Measurements from ENCODE around the gene TCF7L1. TPM values are rescaled to one million over a fixed set of nuclear protein-coding genes. Genes with fewer than 3 reads are reported as not detected.

Gene TCF7L1
- total RNA-seq, 6 experiments from 2014 or later = 1.2 to 8.8 (median 3.7) TPM

DNA sequence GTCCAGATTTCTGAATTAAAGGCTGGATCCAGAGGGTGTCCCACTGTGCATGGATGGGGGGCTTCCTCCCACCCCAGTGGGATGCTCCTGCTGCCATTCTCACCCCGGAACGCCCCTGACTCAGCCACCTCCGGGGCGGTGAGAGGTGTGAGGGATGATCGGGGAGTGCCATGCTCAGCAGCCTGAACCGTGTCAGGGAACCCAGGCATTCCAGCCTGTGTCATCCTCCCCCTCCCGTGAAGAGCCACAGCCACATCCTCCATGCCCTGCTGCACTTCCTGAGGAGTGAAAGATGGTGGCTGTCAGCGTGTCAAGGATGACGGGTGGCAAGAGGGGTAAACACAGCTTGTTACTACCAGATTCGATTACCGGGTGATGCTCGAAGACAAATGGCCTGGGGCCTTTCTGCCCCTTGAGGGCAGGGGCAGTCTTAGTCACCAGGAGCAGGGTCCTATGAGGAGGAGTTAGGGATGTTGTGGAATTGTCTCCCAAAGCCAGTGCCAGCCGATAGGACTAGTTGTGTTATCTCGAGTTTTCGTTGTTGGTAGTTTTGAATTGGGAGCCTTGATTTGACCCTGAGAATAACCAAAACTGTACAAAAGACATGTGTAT is 80.8 kb downstream of the TCF7L1 start:
- ATAC-seq (no peak), DNase-seq (no peak)
- no peaks in the 10 kb centered on the region for H3K36me3 ChIP-seq
- no peak overlapping the region for H3K4me3 ChIP-seq
- H3K9me3 ChIP-seq = no peaks in the 10 kb centered on the region
- 86% methylated on average over 7 of the region's 15 CpGs for WGBS (ENCODE audit: insufficient coverage, low coverage, low lambda C conversion rate, missing lambda C conversion rate)
- H3K27ac ChIP-seq = no peak overlapping the region
- no peaks in the 10 kb centered on the region for H3K27me3 ChIP-seq
- intact Hi-C loops (cut with DNase I) = no loop called here
- peaks cover 0 to 4% (median 0%) of the 10 kb centered on the region in 4 donors for H3K4me1 ChIP-seq
- TF ChIP-seq CTCF (IDR thresholded peaks at IDR 0.05) = no peak
- no peak for TF ChIP-seq POLR2A (IDR thresholded peaks at IDR 0.05)

GRCh38 chr2:85215081-85215447 is 81.9 kb downstream of the TCF7L1 start:
- Histone ChIP-seq H3K36me3 (no peaks in the 10 kb centered on the region), H3K4me1 (peaks cover 0 to 4% (median 0%) of the 10 kb centered on the region in 4 donors), H3K9me3 (no peaks in the 10 kb centered on the region), H3K27ac (no peak overlapping the region), H3K27me3 (no peaks in the 10 kb centered on the region), H3K4me3 (no peak overlapping the region)
- peak in 1 of 3 donors; percentile 53 for DNase-seq
- WGBS (ENCODE audit: insufficient coverage, low coverage, low lambda C conversion rate, missing lambda C conversion rate) = no CpG with 5 or more reads among the region's 9 CpGs
- ATAC-seq = peak; percentile 81 to 90 (median 89)
- intact Hi-C loops (cut with DNase I) = no loop called here
- peak; percentile 42 to 61 (median 56) for TF ChIP-seq CTCF (IDR thresholded peaks at IDR 0.05)
- TF ChIP-seq POLR2A (IDR thresholded peaks at IDR 0.05) = no peak

- intact Hi-C loops (cut with DNase I) = no loop called here
- TF ChIP-seq POLR2A (IDR thresholded peaks at IDR 0.05) (no peak), CTCF (IDR thresholded peaks at IDR 0.05) (peak in 1 of 4 donors; percentile 4)
- Histone ChIP-seq H3K27me3 (no peaks in the 10 kb centered on the region), H3K27ac (no peak overlapping the region), H3K4me3 (no peak overlapping the region), H3K36me3 (no peaks in the 10 kb centered on the region), H3K9me3 (no peaks in the 10 kb centered on the region), H3K4me1 (peaks cover 0 to 4% (median 0%) of the 10 kb centered on the region in 4 donors)
- DNase-seq = no peak
- ATAC-seq = no peak
- WGBS (ENCODE audit: insufficient coverage, low coverage, low lambda C conversion rate, missing lambda C conversion rate) = 58% methylated on average over 8 of the region's 18 CpGs
Observed at GRCh38 chr2:85215448-85216401, 82.5 kb downstream of the TCF7L1 start.

DNA sequence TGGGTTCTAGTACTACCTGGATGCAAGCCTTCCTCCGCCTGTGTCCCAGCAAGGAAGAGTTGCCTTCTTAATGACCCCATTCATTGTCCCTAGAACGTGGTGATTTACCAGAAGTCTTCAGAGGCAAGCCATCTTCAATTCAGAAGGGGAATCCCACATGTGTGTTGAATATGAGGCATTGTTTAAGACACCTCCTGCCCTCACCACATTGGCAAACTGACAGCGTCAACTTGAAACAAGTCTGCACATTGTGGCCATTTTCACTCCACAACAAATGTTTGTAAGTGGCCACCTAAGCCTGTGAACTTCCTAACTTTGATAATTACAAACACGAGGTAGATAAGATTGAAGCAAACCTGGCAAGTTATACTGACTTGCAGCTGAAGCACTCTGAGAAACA is 83.7 kb downstream of the TCF7L1 start:
- ATAC-seq (no peak), DNase-seq (no peak)
- Histone ChIP-seq H3K4me1 (peaks cover 0 to 4% (median 0%) of the 10 kb centered on the region in 4 donors), H3K27ac (no peak overlapping the region), H3K9me3 (no peaks in the 10 kb centered on the region), H3K27me3 (no peaks in the 10 kb centered on the region), H3K36me3 (no peaks in the 10 kb centered on the region), H3K4me3 (no peak overlapping the region)
- intact Hi-C loops (cut with DNase I) = no loop called here
- WGBS (ENCODE audit: insufficient coverage, low coverage, low lambda C conversion rate, missing lambda C conversion rate) = 61% methylated on average over 4 of the region's 4 CpGs
- TF ChIP-seq CTCF (IDR thresholded peaks at IDR 0.05) = no peak
- TF ChIP-seq POLR2A (IDR thresholded peaks at IDR 0.05) = no peak

Data from right lobe of liver (tissue), 6 donors.